Ascending aorta (tissue), 2 donors: Measurements from ENCODE around the gene GNB1L. TPM values are rescaled to one million over a fixed set of nuclear protein-coding genes. Genes with fewer than 3 reads are reported as not detected.

Source experiments
- DNase-seq, 2 donors: peaks; one replicate each; pipeline ENCODE4 v3.0.0-alpha.2; 2019; ENCODE audit warnings: low spot score in 2 of 2
- H3K27ac ChIP-seq, 2 donors: fragments of 200-600 bp; sonication (generic); one replicate each; pipeline ENCODE4 v1.5.1; 2016 to 2017; ENCODE audit warnings: mild to moderate bottlenecking in 1 of 2
- H3K27me3 ChIP-seq: fragments of 200-600 bp; sonication (generic); one replicate; pipeline ENCODE4 v1.5.1; 2017
- H3K36me3 ChIP-seq, 2 donors: fragments of 200-600 bp; sonication (generic); one replicate each; pipeline ENCODE4 v1.5.1; 2016
- H3K4me1 ChIP-seq, 2 donors: fragments of 200-600 bp; sonication (generic); one replicate each; pipeline ENCODE4 v1.5.1; 2016 to 2017; ENCODE audit warnings: mild to moderate bottlenecking in 1 of 2
- H3K4me3 ChIP-seq, 2 donors: fragments of 200-600 bp; sonication (generic); one replicate each; pipeline ENCODE4 v1.5.1; 2016 to 2017; ENCODE audit warnings: mild to moderate bottlenecking in 1 of 2
- H3K9me3 ChIP-seq, 2 donors: fragments of 200-600 bp; sonication (generic); one replicate each; pipeline ENCODE4 v1.5.1; 2016
- intact Hi-C: fragments of 100-400 bp; cut with DNase I; formaldehyde crosslinking; loops from one replicate; pipeline ENCODE4 v1.15.1; 2023
- total RNA-seq: library from RNA; depleted of rRNA; stranded (reverse); fragments of >200 nt; gene quantifications from one replicate; pipeline ENCODE4 v1.1.0, GENCODE V29; 2016
- TF ChIP-seq, protein P1 (sequence below), 3 experiments: fragments of 200-600 bp in 2 of 3; fragments of 450-650 bp in 1 of 3; sonication (generic) in 2 of 3; IDR thresholded peaks; one replicate each; pipeline ENCODE4 v1.5.1; 2016 to 2019; ENCODE audit warnings: antibody characterized with exemption in 3 of 3, mild to moderate bottlenecking in 1 of 3, moderate library complexity in 1 of 3

The GNB1L gene
- total RNA-seq, 1 donor from 2014 or later = 7.9 TPM

GRCh38 chr22:19896665-19897355 is 42.1 kb upstream of the GNB1L start:
- H3K36me3 ChIP-seq = peaks cover 39 to 60% of the 10 kb centered on the region in 2 donors
- H3K9me3 ChIP-seq = no peaks in the 10 kb centered on the region
- intact Hi-C loops = no loop called here
- TF ChIP-seq, protein P1, sequence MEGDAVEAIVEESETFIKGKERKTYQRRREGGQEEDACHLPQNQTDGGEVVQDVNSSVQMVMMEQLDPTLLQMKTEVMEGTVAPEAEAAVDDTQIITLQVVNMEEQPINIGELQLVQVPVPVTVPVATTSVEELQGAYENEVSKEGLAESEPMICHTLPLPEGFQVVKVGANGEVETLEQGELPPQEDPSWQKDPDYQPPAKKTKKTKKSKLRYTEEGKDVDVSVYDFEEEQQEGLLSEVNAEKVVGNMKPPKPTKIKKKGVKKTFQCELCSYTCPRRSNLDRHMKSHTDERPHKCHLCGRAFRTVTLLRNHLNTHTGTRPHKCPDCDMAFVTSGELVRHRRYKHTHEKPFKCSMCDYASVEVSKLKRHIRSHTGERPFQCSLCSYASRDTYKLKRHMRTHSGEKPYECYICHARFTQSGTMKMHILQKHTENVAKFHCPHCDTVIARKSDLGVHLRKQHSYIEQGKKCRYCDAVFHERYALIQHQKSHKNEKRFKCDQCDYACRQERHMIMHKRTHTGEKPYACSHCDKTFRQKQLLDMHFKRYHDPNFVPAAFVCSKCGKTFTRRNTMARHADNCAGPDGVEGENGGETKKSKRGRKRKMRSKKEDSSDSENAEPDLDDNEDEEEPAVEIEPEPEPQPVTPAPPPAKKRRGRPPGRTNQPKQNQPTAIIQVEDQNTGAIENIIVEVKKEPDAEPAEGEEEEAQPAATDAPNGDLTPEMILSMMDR (IDR thresholded peaks at IDR 0.05) = no peak
- H3K4me1 ChIP-seq = no peaks in the 10 kb centered on the region
- no peaks in the 10 kb centered on the region for H3K27me3 ChIP-seq
- no peak for DNase-seq
- no peak overlapping the region for H3K4me3 ChIP-seq
- no peak overlapping the region for H3K27ac ChIP-seq

- H3K27me3 ChIP-seq = no peaks in the 10 kb centered on the region
- intact Hi-C loops = no loop called here
- H3K4me1 ChIP-seq = no peaks in the 10 kb centered on the region
- no peak overlapping the region for H3K27ac ChIP-seq
- TF ChIP-seq, protein P1 (IDR thresholded peaks at IDR 0.05) = no peak
- DNase-seq = no peak
- H3K9me3 ChIP-seq = no peaks in the 10 kb centered on the region
- peaks cover 36 to 49% of the 10 kb centered on the region in 2 donors for H3K36me3 ChIP-seq
- no peak overlapping the region for H3K4me3 ChIP-seq
Measured at GRCh38 chr22:19895160-19895849, 40.6 kb upstream of the GNB1L start.

DNA sequence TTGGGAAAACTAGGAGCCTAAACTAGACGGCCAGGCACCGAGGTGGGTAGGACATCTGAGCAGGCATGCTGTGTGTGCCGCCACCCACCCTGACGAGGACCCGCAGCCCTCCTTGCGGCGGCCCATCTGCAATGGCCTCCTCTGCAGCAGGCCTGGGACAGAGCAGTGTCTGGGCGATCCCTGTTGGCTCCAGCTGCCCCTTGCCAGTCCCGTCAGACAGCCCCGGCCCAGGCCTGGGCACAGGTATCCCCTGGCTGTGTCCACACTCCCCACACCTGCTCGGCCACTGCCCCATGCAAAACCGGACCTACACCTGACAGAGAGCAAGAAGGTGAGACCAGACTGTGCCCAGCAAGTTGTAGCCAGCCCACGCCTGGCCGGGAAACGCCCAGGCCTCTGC is 38.7 kb upstream of the GNB1L start:
- H3K27ac ChIP-seq = no peak overlapping the region

GRCh38 chr22:19892925-19893324 is 38.3 kb upstream of the GNB1L start:
- no peak for DNase-seq
- Histone ChIP-seq H3K4me1 (no peaks in the 10 kb centered on the region), H3K27me3 (no peaks in the 10 kb centered on the region), H3K36me3 (peaks cover 24 to 39% of the 10 kb centered on the region in 2 donors), H3K4me3 (no peak overlapping the region), H3K27ac (no peak overlapping the region), H3K9me3 (no peaks in the 10 kb centered on the region)
- intact Hi-C loops = no loop called here
- TF ChIP-seq, protein P1 (IDR thresholded peaks at IDR 0.05) = no peak

More for the DNA sequence above, 38.7 kb upstream of the GNB1L start:
- Histone ChIP-seq H3K36me3 (peaks cover 28 to 44% of the 10 kb centered on the region in 2 donors), H3K9me3 (no peaks in the 10 kb centered on the region), H3K4me3 (no peak overlapping the region), H3K4me1 (no peaks in the 10 kb centered on the region), H3K27me3 (no peaks in the 10 kb centered on the region)
- TF ChIP-seq, protein P1 (IDR thresholded peaks at IDR 0.05) = no peak
- intact Hi-C loops = no loop called here
- no peak for DNase-seq

- no peak overlapping the region for H3K4me3 ChIP-seq
- no peaks in the 10 kb centered on the region for H3K27me3 ChIP-seq
- no peaks in the 10 kb centered on the region for H3K4me1 ChIP-seq
- intact Hi-C loops = no loop called here
- TF ChIP-seq, protein P1 (IDR thresholded peaks at IDR 0.05) = no peak
- no peaks in the 10 kb centered on the region for H3K9me3 ChIP-seq
- H3K36me3 ChIP-seq = peaks cover 22 to 34% of the 10 kb centered on the region in 2 donors
- no peak overlapping the region for H3K27ac ChIP-seq
- no peak for DNase-seq
Measured at GRCh38 chr22:19892257-19892879, 37.7 kb upstream of the GNB1L start.
